PC-3 (cell line): ENCODE data around the gene SULF2.

Experiments
- EZH2 ChIP-seq: fragments of 300-600 bp; sonication (generic); IDR thresholded peaks from one replicate; pipeline ENCODE4 v1.6.1; 2017; ENCODE audit warnings: antibody characterized with exemption, mild to moderate bottlenecking, low read length; ENCODE audit not compliant: unreplicated experiment
- TF ChIP-seq, protein P1 (sequence below): fragments of 300-600 bp; sonication (generic); conservative IDR thresholded peaks from 2 replicates; pipeline ENCODE4 v1.5.1; 2017; ENCODE audit warnings: antibody characterized with exemption, low read depth, mild to moderate bottlenecking, low read length

DNA sequence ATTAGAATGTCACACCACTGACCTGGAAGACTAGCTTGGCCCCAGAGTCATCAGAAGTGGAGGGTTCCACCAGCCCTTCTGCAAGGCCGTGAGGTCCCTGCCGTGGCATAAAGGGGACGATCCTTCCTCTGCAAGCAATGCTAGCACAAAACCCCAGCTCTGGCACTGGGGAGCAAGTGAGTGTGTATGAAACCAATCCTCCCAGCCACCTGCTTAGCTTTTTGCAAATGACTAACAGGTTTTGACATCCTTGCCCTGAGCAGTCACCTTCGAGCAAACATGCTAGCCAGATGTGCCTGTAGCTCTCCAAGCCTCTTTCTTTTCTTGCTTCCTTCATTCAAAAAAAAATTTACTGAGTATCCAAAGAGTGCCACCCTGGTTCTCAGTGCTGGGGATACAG, 8.6 kb downstream of the SULF2 start:
- TF ChIP-seq, protein P1, sequence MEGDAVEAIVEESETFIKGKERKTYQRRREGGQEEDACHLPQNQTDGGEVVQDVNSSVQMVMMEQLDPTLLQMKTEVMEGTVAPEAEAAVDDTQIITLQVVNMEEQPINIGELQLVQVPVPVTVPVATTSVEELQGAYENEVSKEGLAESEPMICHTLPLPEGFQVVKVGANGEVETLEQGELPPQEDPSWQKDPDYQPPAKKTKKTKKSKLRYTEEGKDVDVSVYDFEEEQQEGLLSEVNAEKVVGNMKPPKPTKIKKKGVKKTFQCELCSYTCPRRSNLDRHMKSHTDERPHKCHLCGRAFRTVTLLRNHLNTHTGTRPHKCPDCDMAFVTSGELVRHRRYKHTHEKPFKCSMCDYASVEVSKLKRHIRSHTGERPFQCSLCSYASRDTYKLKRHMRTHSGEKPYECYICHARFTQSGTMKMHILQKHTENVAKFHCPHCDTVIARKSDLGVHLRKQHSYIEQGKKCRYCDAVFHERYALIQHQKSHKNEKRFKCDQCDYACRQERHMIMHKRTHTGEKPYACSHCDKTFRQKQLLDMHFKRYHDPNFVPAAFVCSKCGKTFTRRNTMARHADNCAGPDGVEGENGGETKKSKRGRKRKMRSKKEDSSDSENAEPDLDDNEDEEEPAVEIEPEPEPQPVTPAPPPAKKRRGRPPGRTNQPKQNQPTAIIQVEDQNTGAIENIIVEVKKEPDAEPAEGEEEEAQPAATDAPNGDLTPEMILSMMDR, result no peak
- no peak for TF ChIP-seq EZH2
